Naive B cell (primary cell): ENCODE data around the gene CPOX. TPM values are rescaled to one million over a fixed set of nuclear protein-coding genes. Genes with fewer than 3 reads are reported as not detected.

ENCODE experiments used
- ATAC-seq, 2 donors: fragments of 150-1000 bp; cut with Tn5 transposase; 2 replicates each; pipeline ENCODE4 v1.10.0; 2021; ENCODE audit warnings: low read depth in 2 of 2, mild to moderate bottlenecking in 2 of 2, moderate library complexity in 2 of 2
- DNase-seq: peaks from one replicate; pipeline ENCODE4 v3.0.0; 2022
- H3K27ac Mint-ChIP-seq, 6 donors: one replicate each; pipeline ENCODE4 v1.8.0; 2020 to 2022; ENCODE audit warnings: mild to moderate bottlenecking in 6 of 6, mixed read lengths in 6 of 6, moderate library complexity in 5 of 6, inconsistent platforms in 2 of 6
- H3K27me3 Mint-ChIP-seq, 3 donors: one replicate each; pipeline ENCODE4 v1.8.0; 2021 to 2022; ENCODE audit warnings: mixed read lengths in 3 of 3, mild to moderate bottlenecking in 1 of 3
- H3K36me3 Mint-ChIP-seq, 2 donors: one replicate each; pipeline ENCODE4 v1.8.0; 2020 to 2022; ENCODE audit warnings: mixed read lengths in 2 of 2, inconsistent platforms in 1 of 2, mild to moderate bottlenecking in 1 of 2
- H3K4me1 Mint-ChIP-seq, 3 donors: one replicate each; pipeline ENCODE4 v1.8.0; 2020 to 2022; ENCODE audit warnings: mixed read lengths in 3 of 3, inconsistent platforms in 1 of 3, mild to moderate bottlenecking in 1 of 3, moderate library complexity in 1 of 3
- H3K4me3 Mint-ChIP-seq, 8 donors: one replicate each; pipeline ENCODE4 v1.8.0; 2020 to 2022; ENCODE audit warnings: mild to moderate bottlenecking in 8 of 8, mixed read lengths in 8 of 8, moderate library complexity in 8 of 8, inconsistent platforms in 2 of 8
- H3K9me3 Mint-ChIP-seq, 7 donors: one replicate each; pipeline ENCODE4 v1.8.0; 2020 to 2022; ENCODE audit warnings: mixed read lengths in 7 of 7, mild to moderate bottlenecking in 5 of 7, inconsistent platforms in 2 of 7, moderate library complexity in 1 of 7
- polyA plus RNA-seq, 6 donors: library from polyadenylated mRNA; unstranded; fragments of 300-500 nt; fragmentation: Illumina TruSeq; gene quantifications; one replicate each; pipeline ENCODE4 v1.2.3, GENCODE V29; 2021; ENCODE audit warnings: low read depth in 6 of 6

Gene CPOX
- polyA plus RNA-seq, 6 donors from 2014 or later = 1.9 to 3.5 (median 2.4) TPM

GRCh38 chr3:98603580-98603979, 10.2 kb upstream of the CPOX start:
- peaks cover 0 to 5% (median 0%) of the 10 kb centered on the region in 3 donors for H3K4me1 Mint-ChIP-seq
- H3K27ac Mint-ChIP-seq = no peak overlapping the region

GRCh38 chr3:98602078-98602678, 8.8 kb upstream of the CPOX start:
- peak in 1 of 2 donors; percentile 49 for ATAC-seq
- H3K4me1 Mint-ChIP-seq = peaks cover 0 to 6% (median 0%) of the 10 kb centered on the region in 3 donors
- H3K27ac Mint-ChIP-seq = no peak overlapping the region
- no peak overlapping the region for H3K4me3 Mint-ChIP-seq
- peaks cover 0 to 6% (median under 1%) of the 10 kb centered on the region in 7 donors for H3K9me3 Mint-ChIP-seq
- no peaks in the 10 kb centered on the region for H3K36me3 Mint-ChIP-seq
- H3K27me3 Mint-ChIP-seq = peaks cover 4 to 9% (median 5%) of the 10 kb centered on the region in 3 donors
- peak; percentile 7 for DNase-seq

More at GRCh38 chr3:98603580-98603979, 10.2 kb upstream of the CPOX start:
- no peak overlapping the region for H3K4me3 Mint-ChIP-seq
- DNase-seq (no peak), ATAC-seq (no peak)
- H3K27me3 Mint-ChIP-seq = peaks cover 4 to 9% (median 5%) of the 10 kb centered on the region in 3 donors
- peaks cover 0 to 6% (median 2%) of the 10 kb centered on the region in 7 donors for H3K9me3 Mint-ChIP-seq
- H3K36me3 Mint-ChIP-seq = no peaks in the 10 kb centered on the region

GRCh38 chr3:98601180-98601579, 7.8 kb upstream of the CPOX start:
- no peak for DNase-seq
- Mint-ChIP-seq H3K4me3 (no peak overlapping the region), H3K36me3 (no peaks in the 10 kb centered on the region), H3K27me3 (peaks cover 4 to 9% (median 5%) of the 10 kb centered on the region in 3 donors), H3K4me1 (peaks cover 0 to 12% (median 2%) of the 10 kb centered on the region in 3 donors), H3K9me3 (peaks cover 0 to 6% (median 0%) of the 10 kb centered on the region in 7 donors), H3K27ac (no peak overlapping the region)
- ATAC-seq = no peak

GRCh38 chr3:98600412-98601095, 7.1 kb upstream of the CPOX start:
- Mint-ChIP-seq H3K36me3 (no peaks in the 10 kb centered on the region), H3K4me1 (peaks cover 0 to 12% (median 2%) of the 10 kb centered on the region in 3 donors), H3K4me3 (no peak overlapping the region), H3K27ac (no peak overlapping the region), H3K9me3 (peaks cover 0 to 6% (median 0%) of the 10 kb centered on the region in 7 donors), H3K27me3 (peaks cover 4 to 9% (median 5%) of the 10 kb centered on the region in 3 donors)
- DNase-seq = no peak
- no peak for ATAC-seq

GRCh38 chr3:98599647-98600411, 6.4 kb upstream of the CPOX start:
- Mint-ChIP-seq H3K4me3 (no peak overlapping the region), H3K4me1 (peaks cover 0 to 12% (median 2%) of the 10 kb centered on the region in 3 donors), H3K27me3 (peaks cover 0 to 7% (median 5%) of the 10 kb centered on the region in 3 donors), H3K9me3 (peaks cover 0 to 6% (median 0%) of the 10 kb centered on the region in 7 donors), H3K36me3 (no peaks in the 10 kb centered on the region), H3K27ac (no peak overlapping the region)
- no peak for ATAC-seq
- DNase-seq = no peak

GRCh38 chr3:98598492-98598891, 5.1 kb upstream of the CPOX start:
- H3K9me3 Mint-ChIP-seq = no peaks in the 10 kb centered on the region

GRCh38 chr3:98596541-98597500, 3.4 kb upstream of the CPOX start:
- DNase-seq = peak; percentile 59
- H3K27me3 Mint-ChIP-seq = no peaks in the 10 kb centered on the region
- H3K27ac Mint-ChIP-seq = peak overlapping the region in 1 of 6 donors; percentile 45
- peak overlapping the region in 2 of 8 donors; percentile 0 to 76 for H3K4me3 Mint-ChIP-seq
- no peaks in the 10 kb centered on the region for H3K9me3 Mint-ChIP-seq
- H3K4me1 Mint-ChIP-seq = peaks cover 18 to 34% (median 21%) of the 10 kb centered on the region in 3 donors
- H3K36me3 Mint-ChIP-seq = no peaks in the 10 kb centered on the region
- peak; percentile 54 to 55 for ATAC-seq

More at GRCh38 chr3:98598492-98598891, 5.1 kb upstream of the CPOX start:
- Mint-ChIP-seq H3K36me3 (no peaks in the 10 kb centered on the region), H3K27me3 (peaks cover 0 to 5% (median 0%) of the 10 kb centered on the region in 3 donors), H3K4me1 (peaks cover 6 to 19% (median 10%) of the 10 kb centered on the region in 3 donors), H3K4me3 (no peak overlapping the region), H3K27ac (no peak overlapping the region)
- DNase-seq (no peak), ATAC-seq (no peak)

GRCh38 chr3:98596087-98596486, 2.7 kb upstream of the CPOX start:
- Mint-ChIP-seq H3K9me3 (no peaks in the 10 kb centered on the region), H3K4me3 (peak overlapping the region in 1 of 8 donors; percentile 98), H3K4me1 (peaks cover 18 to 35% (median 27%) of the 10 kb centered on the region in 3 donors), H3K27ac (no peak overlapping the region), H3K27me3 (no peaks in the 10 kb centered on the region), H3K36me3 (no peaks in the 10 kb centered on the region)
- DNase-seq (no peak), ATAC-seq (no peak)

- no peak for DNase-seq
- peak overlapping the region; percentile 30 to 99 (median 98) for H3K4me3 Mint-ChIP-seq
- no peaks in the 10 kb centered on the region for H3K9me3 Mint-ChIP-seq
- no peaks in the 10 kb centered on the region for H3K27me3 Mint-ChIP-seq
- no peak overlapping the region for H3K27ac Mint-ChIP-seq
- no peak for ATAC-seq
- peaks cover 18 to 30% (median 27%) of the 10 kb centered on the region in 3 donors for H3K4me1 Mint-ChIP-seq
- no peaks in the 10 kb centered on the region for H3K36me3 Mint-ChIP-seq
Observed at GRCh38 chr3:98594628-98595324, 1.4 kb upstream of the CPOX start.

GRCh38 chr3:98592345-98592935, 971 bp downstream of the CPOX start:
- Mint-ChIP-seq H3K4me1 (peaks cover 18 to 30% (median 27%) of the 10 kb centered on the region in 3 donors), H3K27ac (peak overlapping the region in 4 of 6 donors; percentile 36 to 96 (median 73)), H3K27me3 (no peaks in the 10 kb centered on the region), H3K4me3 (peak overlapping the region; percentile 84 to 98 (median 94)), H3K9me3 (no peaks in the 10 kb centered on the region), H3K36me3 (no peaks in the 10 kb centered on the region)
- no peak for ATAC-seq
- DNase-seq = no peak

- H3K4me3 Mint-ChIP-seq = no peak overlapping the region
Observed at GRCh38 chr3:98589331-98590036, 3.9 kb downstream of the CPOX start.

More at GRCh38 chr3:98589331-98590036, 3.9 kb downstream of the CPOX start:
- no peaks in the 10 kb centered on the region for H3K27me3 Mint-ChIP-seq
- no peak for DNase-seq
- no peaks in the 10 kb centered on the region for H3K36me3 Mint-ChIP-seq
- no peaks in the 10 kb centered on the region for H3K9me3 Mint-ChIP-seq
- peaks cover 18 to 27% (median 23%) of the 10 kb centered on the region in 3 donors for H3K4me1 Mint-ChIP-seq
- no peak overlapping the region for H3K27ac Mint-ChIP-seq
- no peak for ATAC-seq
